Adrenal gland (tissue), 12 donors: ENCODE results near the gene SLC34A1. TPM values are rescaled to one million over a fixed set of nuclear protein-coding genes. Genes with fewer than 3 reads are reported as not detected.

Source experiments
- DNase-seq, 7 donors: peaks; one replicate each; pipeline ENCODE4 v3.0.0-alpha.2; 2019 to 2020
- H3K27ac ChIP-seq, 5 donors: fragments of 200-600 bp; sonication (generic) in 4 of 5; 1 replicate in 3 of 5; 2 replicates in 2 of 5; pipeline versions ENCODE4 v1.5.1 to v1.8.0; 2016 to 2020; ENCODE audit warnings: mild to moderate bottlenecking in 1 of 5
- H3K27me3 ChIP-seq: fragments of 200-600 bp; 2 replicates; pipeline ENCODE4 v1.8.0; 2021
- H3K36me3 ChIP-seq, 2 donors: fragments of 200-600 bp; replicated peaks in 1 of 2; 1 replicate in 1 of 2; 2 replicates in 1 of 2; pipeline versions ENCODE4 v1.5.1 to v1.8.0; 2018 to 2022
- H3K4me1 ChIP-seq, 2 donors: fragments of 200-600 bp; replicated peaks in 1 of 2; 1 replicate in 1 of 2; 2 replicates in 1 of 2; pipeline versions ENCODE4 v1.5.1 to v1.8.0; 2018 to 2021
- H3K4me3 ChIP-seq, 4 donors: fragments of 200-600 bp; sonication (generic) in 3 of 4; one replicate each; pipeline ENCODE4 v1.5.1; 2016 to 2018
- H3K9me3 ChIP-seq, 3 donors: fragments of 200-600 bp; sonication (generic) in 1 of 3; replicated peaks in 1 of 3; 1 replicate in 2 of 3; 2 replicates in 1 of 3; pipeline versions ENCODE4 v1.5.1 to v1.8.0; 2016 to 2021
- POLR2A ChIP-seq, 2 donors: fragments of 450-650 bp; IDR thresholded peaks; one replicate each; pipeline ENCODE4 v1.6.1; 2017; ENCODE audit warnings: antibody characterized with exemption in 2 of 2, mild to moderate bottlenecking in 2 of 2, moderate library complexity in 1 of 2
- WGBS, 4 donors: extraction: QIAGEN DNeasy Blood & Tissue Kit in 2 of 4; methylation state at CpG; one replicate each; pipeline versions ENCODE4 v1.1.5 to v1.1.7; 2013 to 2017; 5-methylcytosine and 5-hydroxymethylcytosine counted together
- intact Hi-C, 2 donors: fragments of 100-400 bp; cut with DNase I; formaldehyde crosslinking; loops; one replicate each; pipeline versions ENCODE4 v1.14.1 to v1.15.0; 2022 to 2023
- polyA plus RNA-seq, 3 donors: library from polyadenylated mRNA; stranded (reverse); fragments of 200-250 nt in 2 of 3; fragments of 350-450 nt in 1 of 3; fragmentation: Illumina TruSeq in 1 of 3; extraction: RNeasy Lipid Tissue Mini Kit (QIAGEN cat#74804) in 1 of 3; gene quantifications; one replicate each; pipeline ENCODE4 v1.2.3, GENCODE V29; 2013 to 2014
- total RNA-seq, 9 donors: library from RNA; depleted of rRNA in 4 of 9; stranded (reverse); fragments of >200 nt in 4 of 9; fragments of 120-200 nt in 1 of 9; fragmentation: NEBNext Ultra II Directional in 1 of 9; extraction: Animal tissue kit (Norgen Biotek cat#: 25700) in 1 of 9; gene quantifications; one replicate each; pipeline versions ENCODE4 v1.1.0 to v1.2.4, GENCODE V29; 2013 to 2023
- TF ChIP-seq, protein P1 (sequence below), 6 experiments: fragments of 450-650 bp in 4 of 6; fragments of 200-600 bp in 2 of 6; sonication (generic) in 1 of 6; IDR thresholded peaks; 1 replicate in 5 of 6; 2 replicates in 1 of 6; pipeline versions ENCODE4 v1.5.1 to v1.8.0; 2016 to 2021; ENCODE audit warnings: antibody characterized with exemption in 6 of 6, mild to moderate bottlenecking in 2 of 6, moderate library complexity in 1 of 6
- donor health status: healthy with polysubstance abuse.
- donor health status: Bipolar disorder and iron deficiency.
- donor health status: DM: yes; HTN: yes; CAD: no.
- donor health status: DM: no; HTN: no; CAD: no.
- donor health status: DM: no; HTN: no; CAD: no.
- donor health status: DM: yes; HTN: yes; CAD: no.

The SLC34A1 gene
- total and polyA plus RNA-seq, 12 donors = not detected

- intact Hi-C loops = loop anchor here in 1 of 2 donors (10.0 kb wide), 1 partner anchor 73 kb away; the partner anchor contains the start of gene MXD3
- Histone ChIP-seq H3K36me3 (no peaks in the 10 kb centered on the region), H3K4me3 (no peak overlapping the region), H3K27me3 (peaks cover 11% of the 10 kb centered on the region), H3K9me3 (no peaks in the 10 kb centered on the region), H3K4me1 (no peaks in the 10 kb centered on the region), H3K27ac (no peak overlapping the region)
- WGBS, 4 donors = 54 to 78% (median 75%) methylated on average over 9 to 14 of the region's 14 CpGs
- no peak for DNase-seq
- TF ChIP-seq, protein P1, sequence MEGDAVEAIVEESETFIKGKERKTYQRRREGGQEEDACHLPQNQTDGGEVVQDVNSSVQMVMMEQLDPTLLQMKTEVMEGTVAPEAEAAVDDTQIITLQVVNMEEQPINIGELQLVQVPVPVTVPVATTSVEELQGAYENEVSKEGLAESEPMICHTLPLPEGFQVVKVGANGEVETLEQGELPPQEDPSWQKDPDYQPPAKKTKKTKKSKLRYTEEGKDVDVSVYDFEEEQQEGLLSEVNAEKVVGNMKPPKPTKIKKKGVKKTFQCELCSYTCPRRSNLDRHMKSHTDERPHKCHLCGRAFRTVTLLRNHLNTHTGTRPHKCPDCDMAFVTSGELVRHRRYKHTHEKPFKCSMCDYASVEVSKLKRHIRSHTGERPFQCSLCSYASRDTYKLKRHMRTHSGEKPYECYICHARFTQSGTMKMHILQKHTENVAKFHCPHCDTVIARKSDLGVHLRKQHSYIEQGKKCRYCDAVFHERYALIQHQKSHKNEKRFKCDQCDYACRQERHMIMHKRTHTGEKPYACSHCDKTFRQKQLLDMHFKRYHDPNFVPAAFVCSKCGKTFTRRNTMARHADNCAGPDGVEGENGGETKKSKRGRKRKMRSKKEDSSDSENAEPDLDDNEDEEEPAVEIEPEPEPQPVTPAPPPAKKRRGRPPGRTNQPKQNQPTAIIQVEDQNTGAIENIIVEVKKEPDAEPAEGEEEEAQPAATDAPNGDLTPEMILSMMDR (IDR thresholded peaks at IDR 0.05) = no peak
- no peak for TF ChIP-seq POLR2A (IDR thresholded peaks at IDR 0.05)
Measured at GRCh38 chr5:177387405-177387804, 3.2 kb downstream of the SLC34A1 start.

DNA sequence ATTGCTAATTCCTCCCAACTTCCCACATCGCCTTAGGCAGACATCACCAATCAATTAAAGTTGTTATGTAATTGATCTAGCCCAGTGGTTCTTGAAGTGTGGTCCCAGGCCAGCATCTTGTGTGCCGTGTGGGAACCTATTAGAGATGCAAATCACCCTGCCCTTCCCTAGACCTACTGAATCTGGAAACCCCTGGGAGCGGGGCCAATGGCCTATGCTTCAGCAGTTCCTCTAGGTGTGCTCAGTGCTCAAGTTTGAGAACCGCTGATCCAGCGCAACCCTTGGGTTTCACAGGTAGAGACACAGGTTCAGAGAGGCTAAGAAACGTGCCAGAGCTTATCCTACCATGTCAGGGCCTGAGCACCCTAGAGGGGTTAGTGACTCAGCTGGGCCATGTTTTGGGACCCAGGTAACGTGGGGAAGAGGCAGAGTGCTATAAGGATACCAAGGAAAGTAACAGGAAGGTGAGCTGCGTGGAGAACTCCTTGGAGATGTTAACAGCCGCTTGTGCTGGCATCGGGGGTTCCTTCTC lies 4.4 kb downstream of the SLC34A1 start:
- Histone ChIP-seq H3K36me3 (no peaks in the 10 kb centered on the region), H3K27me3 (peaks cover 4% of the 10 kb centered on the region), H3K9me3 (no peaks in the 10 kb centered on the region), H3K4me1 (no peaks in the 10 kb centered on the region), H3K4me3 (no peak overlapping the region), H3K27ac (no peak overlapping the region)
- intact Hi-C loops = loop anchor here in 1 of 2 donors (10.0 kb wide), 1 partner anchor 74 kb away; the partner anchor contains the start of gene MXD3
- 86 to 90% (median 86%) methylated on average over 8 to 10 of the region's 10 CpGs for WGBS, 4 donors
- DNase-seq = no peak
- no peak for TF ChIP-seq POLR2A (IDR thresholded peaks at IDR 0.05)
- TF ChIP-seq, protein P1 (IDR thresholded peaks at IDR 0.05) = no peak

GRCh38 chr5:177389241-177390169 lies 5.3 kb downstream of the SLC34A1 start:
- DNase-seq = peak in 2 of 7 donors; percentile 27 to 29
- Histone ChIP-seq H3K27ac (no peak overlapping the region), H3K27me3 (peaks cover 3% of the 10 kb centered on the region), H3K36me3 (no peaks in the 10 kb centered on the region), H3K4me3 (no peak overlapping the region), H3K9me3 (no peaks in the 10 kb centered on the region), H3K4me1 (no peaks in the 10 kb centered on the region)
- TF ChIP-seq POLR2A (IDR thresholded peaks at IDR 0.05) = no peak
- TF ChIP-seq, protein P1 (IDR thresholded peaks at IDR 0.05) = no peak
- 38 to 47% (median 45%) methylated on average over 15 to 21 of the region's 21 CpGs for WGBS, 4 donors
- intact Hi-C loops = loop anchor here (5.0 to 10.0 kb wide), 3 partner anchors 68 to 113 kb away; partner anchors contain the start of gene MXD3 (in 1 of the 2)
